Right cardiac atrium (tissue), 5 donors: ENCODE measurements around the gene SETD3. TPM values are rescaled to one million over a fixed set of nuclear protein-coding genes. Genes with fewer than 3 reads are reported as not detected.

ENCODE experiments used
- ATAC-seq, 2 donors: fragments of 200-7000 bp; cut with Tn5 transposase; one replicate each; pipeline versions ENCODE4 v1.8.0 to v1.9.1; 2020; ENCODE audit warnings: moderate library complexity in 2 of 2, mild to moderate bottlenecking in 1 of 2
- DNase-seq, 3 donors: peaks; one replicate each; pipeline ENCODE4 v3.0.0-alpha.2; 2020
- H3K27ac ChIP-seq: one replicate; pipeline ENCODE4 v1.5.1; 2013; ENCODE audit warnings: mild to moderate bottlenecking, low read length, control low read depth, moderate library complexity
- H3K27me3 ChIP-seq: one replicate; pipeline ENCODE4 v1.6.1; 2013; ENCODE audit not compliant: control insufficient read depth, insufficient read depth
- H3K4me1 ChIP-seq: one replicate; pipeline ENCODE4 v1.6.1; 2013; ENCODE audit warnings: low read length; ENCODE audit not compliant: control insufficient read depth, insufficient read depth
- H3K4me3 ChIP-seq: one replicate; pipeline ENCODE4 v1.5.1; 2013; ENCODE audit warnings: low read length, control low read depth
- H3K9me3 ChIP-seq: one replicate; pipeline ENCODE4 v1.6.1; 2013; ENCODE audit warnings: low read length; ENCODE audit not compliant: control insufficient read depth
- WGBS: extraction: QIAGEN DNeasy Blood & Tissue Kit; methylation state at CpG from one replicate; pipeline ENCODE4 v1.1.7; 2013; 5-methylcytosine and 5-hydroxymethylcytosine counted together
- intact Hi-C, 4 donors: fragments of 100-400 bp; cut with DNase I; formaldehyde crosslinking; loops; one replicate each; pipeline versions ENCODE4 v1.11.0 to v1.14.0; 2022 to 2023
- polyA plus RNA-seq: library from polyadenylated mRNA; stranded (reverse); fragments of 200-250 nt; gene quantifications from one replicate; pipeline ENCODE4 v1.2.3, GENCODE V29; 2013
- total RNA-seq, 4 donors: library from RNA; stranded (reverse); fragmentation: NEBNext Ultra II Directional; extraction: Animal tissue kit (Norgen Biotek cat#: 25700); gene quantifications; one replicate each; pipeline ENCODE4 v1.2.1, GENCODE V29; 2021
- donor health status: healthy with polysubstance abuse.
- donor health status: DM: no; HTN: yes; CAD: no.
- donor health status: DM: no; HTN: no; CAD: no.
- donor health status: DM: no; HTN: yes; CAD: no; lungs with severe emphysema.
- donor health status: DM: yes; HTN: yes; CAD: no.

SETD3 gene
- total and polyA plus RNA-seq, 5 donors, result 65.4 to 127 (median 106) TPM

DNA sequence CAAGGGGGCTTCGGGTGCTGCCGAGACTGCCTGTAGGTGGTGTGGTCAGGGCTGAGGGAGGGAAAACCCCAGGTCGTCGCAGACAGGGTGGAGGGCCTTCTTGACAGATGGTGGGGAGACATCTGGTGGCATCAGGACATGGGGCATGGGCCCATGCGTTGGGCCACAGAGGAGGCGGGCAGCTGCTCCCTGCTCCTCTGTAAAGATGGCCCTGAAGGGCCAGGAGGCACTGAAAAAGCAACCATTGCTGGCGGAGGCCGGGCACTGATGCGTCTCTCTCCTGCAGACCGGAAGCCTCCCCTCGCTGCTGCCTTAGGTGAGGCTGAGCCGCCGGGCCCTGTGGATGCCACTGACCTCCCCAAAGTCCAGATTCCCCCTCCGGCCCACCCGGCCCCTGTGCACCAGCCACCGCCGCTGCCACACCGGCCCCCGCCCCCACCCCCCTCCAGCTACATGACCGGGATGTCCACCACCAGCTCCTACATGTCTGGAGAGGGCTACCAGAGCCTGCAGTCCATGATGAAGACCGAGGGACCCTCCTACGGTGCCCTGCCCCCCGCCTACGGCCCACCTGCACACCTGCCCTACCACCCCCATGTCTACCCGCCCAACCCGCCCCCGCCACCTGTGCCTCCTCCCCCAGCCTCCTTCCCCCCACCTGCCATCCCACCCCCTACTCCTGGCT lies 29.4 kb upstream of the SETD3 start:
- DNase-seq (peak in 2 of 3 donors; percentile 40 to 50), ATAC-seq (no peak)
- H3K9me3 ChIP-seq, result no peaks in the 10 kb centered on the region
- no peak overlapping the region for H3K27ac ChIP-seq
- intact Hi-C loops, result no loop called here
- H3K27me3 ChIP-seq, result no peaks in the 10 kb centered on the region
- H3K4me1 ChIP-seq, result no peaks in the 10 kb centered on the region
- WGBS, result 89% methylated on average over 27 of the region's 27 CpGs
- H3K4me3 ChIP-seq, result no peak overlapping the region

DNA sequence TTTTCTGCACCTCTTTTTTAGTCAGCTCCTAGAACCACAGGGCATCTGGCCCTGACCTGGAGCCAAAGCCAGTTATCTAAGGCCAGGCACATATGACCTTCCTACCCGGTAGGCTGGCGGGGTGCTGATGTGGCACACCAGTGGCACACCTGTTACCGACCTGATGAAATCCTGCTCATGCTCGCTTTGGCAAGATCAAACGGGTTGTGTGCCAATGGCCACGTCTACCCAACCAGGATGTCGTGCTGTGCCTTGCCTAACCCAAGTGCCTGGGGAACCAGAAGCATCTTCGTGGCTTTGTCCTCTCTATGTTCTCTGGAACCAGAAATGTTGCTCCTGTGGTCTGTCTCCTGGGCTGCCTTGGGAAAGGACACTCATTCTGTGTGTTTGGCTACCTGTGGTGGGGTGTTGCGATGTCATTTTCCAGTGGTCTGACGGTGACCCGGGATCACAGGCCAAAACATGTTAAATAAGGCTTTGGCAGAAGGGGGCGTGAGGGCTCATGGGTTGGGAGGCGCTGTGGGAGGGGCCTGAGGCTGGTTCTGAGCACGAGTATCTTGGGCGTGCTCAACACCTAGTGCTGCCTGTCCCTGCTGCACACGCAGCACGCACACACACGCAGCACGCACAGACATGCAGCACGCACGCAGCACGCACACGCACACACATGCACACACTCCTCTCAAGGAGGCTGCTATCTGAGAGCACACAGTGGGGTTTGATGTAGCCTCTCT lies 28.4 kb upstream of the SETD3 start:
- H3K9me3 ChIP-seq, result no peaks in the 10 kb centered on the region
- WGBS, result 80% methylated on average over 23 of the region's 23 CpGs
- H3K4me3 ChIP-seq, result no peak overlapping the region
- ATAC-seq (no peak), DNase-seq (peak in 2 of 3 donors; percentile 27 to 32)
- H3K4me1 ChIP-seq, result no peaks in the 10 kb centered on the region
- intact Hi-C loops, result no loop called here
- no peak overlapping the region for H3K27ac ChIP-seq
- no peaks in the 10 kb centered on the region for H3K27me3 ChIP-seq

DNA sequence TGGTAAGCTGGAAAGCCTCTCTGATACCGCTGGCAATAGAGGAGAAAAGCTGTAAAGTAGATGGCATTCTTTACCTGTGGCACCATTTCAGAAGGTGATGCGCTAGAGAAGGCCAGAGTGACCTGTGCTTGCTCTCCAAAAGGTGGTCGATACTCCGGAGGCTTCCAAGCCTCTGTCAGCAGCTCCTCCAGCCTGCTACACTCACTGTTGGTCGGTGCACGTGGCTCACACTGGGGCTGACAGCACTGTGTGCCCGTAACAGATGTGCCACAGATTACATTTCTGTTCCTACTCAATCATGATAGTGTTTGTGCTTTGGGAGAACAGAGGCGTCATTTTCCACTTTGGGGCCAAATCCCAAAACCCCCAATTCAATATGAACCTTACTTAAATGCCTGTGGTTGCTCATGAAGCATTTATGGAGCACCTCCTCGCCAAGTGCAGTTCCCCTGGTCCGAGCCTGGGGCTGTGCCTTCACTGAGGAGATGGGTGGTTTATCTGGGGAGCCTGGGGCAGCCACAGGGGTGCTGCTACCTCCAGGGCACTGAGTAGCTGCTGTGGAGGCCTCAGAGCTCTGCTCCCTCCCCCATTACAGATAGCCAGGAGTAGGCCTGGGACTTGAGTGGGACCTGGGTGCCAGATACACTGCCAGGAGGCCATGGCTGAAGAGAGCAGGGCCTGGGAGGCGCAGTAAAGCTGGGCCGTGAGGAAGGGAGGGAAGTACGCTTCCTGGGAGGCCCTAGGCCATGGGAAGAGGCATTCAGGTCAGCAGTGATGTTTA lies 27.4 kb upstream of the SETD3 start:
- Histone ChIP-seq H3K27me3 (no peaks in the 10 kb centered on the region), H3K4me3 (no peak overlapping the region), H3K9me3 (no peaks in the 10 kb centered on the region), H3K4me1 (no peaks in the 10 kb centered on the region), H3K27ac (no peak overlapping the region)
- ATAC-seq (no peak), DNase-seq (no peak)
- intact Hi-C loops, result no loop called here
- WGBS, result 91% methylated on average over 13 of the region's 13 CpGs

DNA sequence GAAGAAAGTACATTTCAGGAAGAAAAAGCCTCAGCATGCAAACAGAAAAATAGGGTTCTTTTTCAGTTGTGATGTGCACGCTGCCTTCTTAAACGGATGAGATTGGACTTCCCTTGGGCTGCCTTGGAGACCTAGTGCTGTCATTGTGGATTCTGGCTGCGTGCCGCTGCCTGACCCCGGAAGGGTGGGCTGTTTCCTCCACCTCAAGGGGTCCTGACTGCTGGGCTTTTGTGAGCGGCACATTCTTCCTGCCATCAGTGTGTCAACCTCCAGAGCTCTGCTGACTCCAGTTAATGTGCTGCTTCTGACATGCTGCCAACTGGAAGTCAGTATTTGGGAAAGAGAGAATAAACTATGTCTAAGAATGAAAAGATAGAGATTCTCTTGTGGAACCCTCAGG lies 25.6 kb upstream of the SETD3 start:
- ATAC-seq, result peak; percentile 31 to 72
- Histone ChIP-seq H3K4me1 (no peaks in the 10 kb centered on the region), H3K27me3 (no peaks in the 10 kb centered on the region), H3K4me3 (no peak overlapping the region), H3K9me3 (no peaks in the 10 kb centered on the region), H3K27ac (no peak overlapping the region)
- DNase-seq, result peak in 2 of 3 donors; percentile 23 to 45
- 70% methylated on average over 6 of the region's 6 CpGs for WGBS
- intact Hi-C loops, result no loop called here

DNA sequence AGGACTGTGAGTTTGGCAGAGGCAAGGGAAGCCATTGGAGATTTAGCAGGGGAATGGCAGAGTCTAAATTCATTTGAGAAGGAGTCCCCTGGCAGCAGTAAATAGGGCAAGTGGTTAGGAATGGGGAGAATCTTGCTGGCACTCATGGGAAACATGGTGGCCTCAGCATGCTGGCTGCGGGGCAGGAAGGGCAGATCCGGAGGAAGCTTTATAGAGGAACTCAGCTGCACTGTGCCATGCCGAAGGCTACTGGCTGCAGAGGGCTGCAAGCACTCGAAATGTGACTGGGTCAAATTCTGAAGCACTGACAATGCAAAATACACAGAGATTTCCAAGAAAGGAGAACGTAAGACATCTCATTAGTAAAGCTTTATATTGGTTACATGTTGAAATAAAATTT lies 24.4 kb upstream of the SETD3 start:
- 85% methylated on average over 5 of the region's 5 CpGs for WGBS
- intact Hi-C loops, result no loop called here

DNA sequence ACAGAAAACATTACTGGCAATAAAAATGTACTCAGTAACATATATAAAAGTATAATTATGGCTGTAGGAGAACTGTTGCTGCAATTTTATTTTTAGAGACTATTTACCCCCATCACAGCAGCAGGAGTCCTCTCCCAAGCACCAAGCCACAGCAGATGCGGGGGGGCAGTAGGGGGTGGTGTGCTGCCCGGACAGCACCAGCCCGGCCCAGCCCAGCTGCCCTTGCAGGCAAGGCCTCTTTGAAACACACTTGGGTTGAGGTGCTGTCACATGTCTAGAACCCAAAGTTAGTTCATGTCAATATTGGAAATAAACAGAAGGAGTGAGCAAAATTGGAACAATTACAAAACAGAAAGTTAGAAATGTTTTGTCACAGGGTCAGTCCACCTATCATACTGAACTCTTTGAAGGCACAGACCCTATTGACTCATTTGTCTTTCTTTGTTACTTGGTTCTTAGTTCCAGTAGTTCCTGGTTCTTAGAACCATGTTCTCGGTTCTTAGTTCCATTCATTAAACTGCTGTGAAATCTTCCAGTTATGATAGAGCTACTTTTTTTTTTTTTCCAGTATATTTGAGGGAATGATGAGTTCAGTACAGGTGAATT lies 23.3 kb upstream of the SETD3 start:
- Histone ChIP-seq H3K27ac (no peak overlapping the region), H3K4me1 (no peaks in the 10 kb centered on the region), H3K4me3 (no peak overlapping the region), H3K9me3 (no peaks in the 10 kb centered on the region), H3K27me3 (no peaks in the 10 kb centered on the region)
- intact Hi-C loops, result no loop called here
- DNase-seq, result no peak
- no peak for ATAC-seq
- 91% methylated on average over 4 of the region's 4 CpGs for WGBS

More for the DNA sequence above, 24.4 kb upstream of the SETD3 start:
- Histone ChIP-seq H3K4me3 (no peak overlapping the region), H3K4me1 (no peaks in the 10 kb centered on the region), H3K9me3 (no peaks in the 10 kb centered on the region), H3K27ac (no peak overlapping the region), H3K27me3 (no peaks in the 10 kb centered on the region)
- DNase-seq (no peak), ATAC-seq (no peak)

DNA sequence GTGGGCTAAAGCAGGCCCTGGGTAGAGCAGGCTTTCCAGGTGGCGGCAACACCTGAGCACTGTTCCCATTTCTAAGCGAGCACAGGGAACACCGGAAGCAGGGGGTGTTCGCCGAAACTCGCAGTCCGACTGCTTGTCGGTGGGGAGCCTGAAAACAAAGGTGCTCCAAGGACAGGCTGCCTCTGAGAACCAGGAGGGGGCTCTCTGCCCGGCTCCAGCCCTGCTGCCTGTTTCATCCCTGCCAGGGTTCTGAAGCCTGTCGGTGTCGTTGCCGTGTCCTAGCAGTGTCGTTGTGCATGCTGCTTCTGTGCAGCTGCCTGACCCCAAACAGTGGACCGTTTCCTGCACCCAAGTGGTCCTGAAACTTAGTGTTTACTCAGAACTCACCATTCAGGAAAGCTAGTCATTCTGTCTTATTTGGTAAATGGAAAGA lies 22.3 kb upstream of the SETD3 start:
- Histone ChIP-seq H3K27ac (no peak overlapping the region), H3K27me3 (no peaks in the 10 kb centered on the region), H3K4me3 (no peak overlapping the region), H3K9me3 (no peaks in the 10 kb centered on the region), H3K4me1 (no peaks in the 10 kb centered on the region)
- intact Hi-C loops, result no loop called here
- ATAC-seq (no peak), DNase-seq (no peak)
- WGBS, result 77% methylated on average over 14 of the region's 14 CpGs

DNA sequence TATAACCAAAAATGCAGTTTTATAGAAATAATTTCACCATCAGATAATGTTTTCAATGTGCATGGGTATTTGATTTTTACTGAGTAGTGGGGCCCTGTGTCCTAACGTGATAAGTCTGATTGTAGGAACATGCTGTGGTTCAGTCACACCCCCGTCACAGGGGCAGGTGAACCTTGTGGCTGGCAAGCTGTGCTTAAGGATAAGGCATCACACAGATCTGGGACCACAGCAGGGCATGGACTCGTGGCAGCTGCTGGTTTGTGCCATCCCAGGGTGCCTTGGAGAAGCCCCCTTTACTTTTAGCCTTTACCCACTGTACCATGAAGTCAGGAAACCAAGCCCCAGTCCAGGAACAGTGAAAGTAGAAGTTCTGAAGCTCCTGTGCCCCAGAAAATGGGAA lies 17.2 kb upstream of the SETD3 start:
- WGBS, result 90% methylated on average over 3 of the region's 3 CpGs
- H3K9me3 ChIP-seq, result no peaks in the 10 kb centered on the region
- H3K4me1 ChIP-seq, result no peaks in the 10 kb centered on the region
- no peak overlapping the region for H3K4me3 ChIP-seq
- intact Hi-C loops, result no loop called here
- H3K27ac ChIP-seq, result no peak overlapping the region
- no peak for ATAC-seq
- H3K27me3 ChIP-seq, result no peaks in the 10 kb centered on the region
- no peak for DNase-seq

DNA sequence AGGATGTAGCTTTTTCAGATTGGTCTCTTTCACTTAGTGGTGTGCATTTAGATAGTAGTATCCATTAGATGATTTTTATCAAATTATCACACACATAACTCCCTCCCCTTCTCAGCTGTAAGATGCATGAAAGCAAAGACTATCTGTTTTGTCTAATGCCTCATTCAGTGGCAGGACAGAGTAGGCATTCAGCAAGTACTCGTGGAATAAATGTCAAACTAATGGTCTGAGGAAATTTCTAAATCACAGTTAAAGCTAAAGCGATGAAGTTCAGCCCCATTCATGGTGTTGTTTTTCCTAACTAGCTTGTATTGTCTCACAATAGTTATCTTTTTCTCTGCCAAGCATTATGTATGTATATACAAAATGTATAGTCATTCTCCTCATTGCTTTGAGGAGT lies 16.7 kb upstream of the SETD3 start:
- Histone ChIP-seq H3K9me3 (no peaks in the 10 kb centered on the region), H3K4me1 (no peaks in the 10 kb centered on the region), H3K27me3 (no peaks in the 10 kb centered on the region), H3K27ac (no peak overlapping the region), H3K4me3 (no peak overlapping the region)
- intact Hi-C loops, result no loop called here
- DNase-seq, result no peak
- WGBS, result 84% methylated on average over 2 of the region's 2 CpGs
- no peak for ATAC-seq

DNA sequence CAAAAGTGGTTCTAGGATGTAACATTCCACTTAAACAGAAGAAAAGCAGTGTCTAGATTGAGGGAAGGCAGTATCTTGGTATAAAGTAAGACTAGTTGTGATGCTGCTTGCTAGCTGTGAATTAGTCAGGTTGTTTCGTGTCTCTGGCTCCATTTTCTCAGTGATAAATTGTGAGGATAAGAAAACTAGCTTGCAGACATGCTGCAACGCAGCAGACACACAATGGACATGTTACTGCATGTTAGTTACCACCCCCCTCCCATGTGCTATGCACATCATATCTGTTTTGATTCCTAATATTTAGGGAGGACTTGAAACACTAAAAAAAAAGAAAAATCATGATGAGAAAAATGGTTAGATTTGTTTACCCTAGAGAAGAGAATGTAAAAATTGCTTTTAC lies 3.4 kb upstream of the SETD3 start:
- intact Hi-C loops, result no loop called here
- Histone ChIP-seq H3K9me3 (no peaks in the 10 kb centered on the region), H3K4me3 (no peak overlapping the region), H3K27me3 (no peaks in the 10 kb centered on the region), H3K27ac (no peak overlapping the region), H3K4me1 (peaks cover 2% of the 10 kb centered on the region)
- no peak for DNase-seq
- 48% methylated on average over 2 of the region's 2 CpGs for WGBS
- no peak for ATAC-seq

DNA sequence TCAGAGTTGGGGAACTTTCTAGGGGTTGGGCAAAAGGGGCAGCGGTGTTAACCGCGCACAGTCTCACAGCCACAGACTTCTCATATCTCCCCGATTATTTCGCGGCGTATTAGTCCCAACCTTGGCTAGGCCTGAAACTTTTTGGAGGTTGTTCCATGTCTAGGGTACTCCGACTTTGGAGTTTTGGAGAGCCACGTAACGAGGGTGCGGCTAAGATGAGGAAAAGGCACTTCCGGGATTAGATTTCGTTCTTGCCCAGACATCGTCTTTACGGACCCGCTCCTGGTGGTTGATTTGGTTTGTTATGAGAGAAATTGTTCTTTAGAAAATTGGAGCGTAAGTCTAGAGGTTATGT lies 1.1 kb upstream of the SETD3 start:
- peak overlapping the region; percentile 60 for H3K4me3 ChIP-seq
- intact Hi-C loops, result no loop called here
- WGBS, result under 1% methylated on average over 17 of the region's 17 CpGs
- DNase-seq, result no peak
- peaks cover 2% of the 10 kb centered on the region for H3K4me1 ChIP-seq
- ATAC-seq, result no peak
- peak overlapping the region; percentile 38 for H3K27ac ChIP-seq
- no peaks in the 10 kb centered on the region for H3K9me3 ChIP-seq
- H3K27me3 ChIP-seq, result no peaks in the 10 kb centered on the region
